Activated naive CD4-positive, alpha-beta T cell treated with anti-CD3 and anti-CD28 coated beads, Interleukin-2, amount 50 U/mL, for 24 hours (primary cell): ENCODE measurements around the gene ADRA1B.

Source experiments
- H3K27ac Mint-ChIP-seq: one replicate; pipeline ENCODE4 v1.8.0; 2021; ENCODE audit warnings: mild to moderate bottlenecking, mixed read lengths
- H3K27me3 Mint-ChIP-seq: one replicate; pipeline ENCODE4 v1.8.0; 2021; ENCODE audit warnings: mixed read lengths
- H3K36me3 Mint-ChIP-seq: one replicate; pipeline ENCODE4 v1.8.0; 2021; ENCODE audit warnings: mixed read lengths
- H3K4me1 Mint-ChIP-seq: one replicate; pipeline ENCODE4 v1.8.0; 2021; ENCODE audit warnings: mixed read lengths
- H3K4me3 Mint-ChIP-seq: one replicate; pipeline ENCODE4 v1.8.0; 2021; ENCODE audit warnings: mild to moderate bottlenecking, mixed read lengths
- H3K9me3 Mint-ChIP-seq: one replicate; pipeline ENCODE4 v1.8.0; 2021; ENCODE audit warnings: mixed read lengths

ADRA1B gene

DNA sequence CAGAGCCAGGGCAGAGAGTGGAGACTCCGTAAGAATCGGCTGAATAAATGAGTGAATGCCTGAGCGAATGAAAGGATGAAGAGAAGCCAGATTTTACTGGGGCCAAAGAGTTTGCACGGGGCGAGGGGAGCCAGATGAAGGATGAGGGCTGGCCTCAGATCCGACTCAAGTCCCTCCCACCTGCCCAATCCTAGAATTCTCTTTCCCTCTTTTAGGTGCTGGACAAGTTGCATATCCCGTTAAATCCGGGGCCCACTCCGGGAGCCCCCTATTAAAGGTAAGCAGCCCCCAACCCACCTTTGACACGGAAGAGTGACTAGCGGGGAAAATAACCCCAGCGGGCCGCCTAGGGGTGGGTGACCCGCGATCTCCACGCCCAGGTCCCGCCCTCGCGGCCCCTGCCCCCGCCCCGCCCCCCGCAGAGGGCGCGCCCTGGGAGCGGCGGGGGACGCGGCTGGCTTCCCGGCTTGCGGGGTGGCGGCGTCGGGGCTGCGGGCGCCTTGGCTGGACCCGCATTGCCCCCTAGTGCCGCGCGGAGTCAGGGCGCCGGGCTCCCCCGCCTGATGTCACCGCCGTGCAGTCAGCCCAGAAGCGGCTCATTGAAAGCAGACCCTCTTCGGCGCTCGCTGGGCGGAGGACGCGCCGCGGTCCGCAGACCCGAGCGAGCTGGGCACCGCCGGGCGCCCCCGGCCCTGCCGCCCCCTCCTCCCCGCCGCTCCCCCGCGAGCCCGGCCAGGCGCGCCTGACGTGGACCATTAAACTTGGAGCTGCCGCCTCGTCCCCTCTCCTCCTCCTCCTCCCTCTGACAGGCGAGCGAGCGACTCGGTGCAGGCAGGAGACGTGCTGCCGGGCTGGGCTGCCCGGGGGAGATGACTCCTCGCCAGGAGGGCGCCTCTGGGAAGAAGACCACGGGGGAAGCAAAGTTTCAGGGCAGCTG lies at the start of gene ADRA1B:
TSS of gene ADRA1B (plus strand) at position 579 of the 937 bp plus-strand sequence. CDS start 424 bp downstream, outside the sequence.
- H3K9me3 Mint-ChIP-seq: no peaks in the 10 kb centered on the region
- H3K36me3 Mint-ChIP-seq: no peaks in the 10 kb centered on the region
- H3K4me3 Mint-ChIP-seq: peak within 1 kb of the TSS; percentile 73
- peaks cover 39% of the 10 kb centered on the region for H3K27me3 Mint-ChIP-seq
- H3K27ac Mint-ChIP-seq: peak within 1 kb of the TSS; percentile 49
- peaks cover 11% of the 10 kb centered on the region for H3K4me1 Mint-ChIP-seq

DNA sequence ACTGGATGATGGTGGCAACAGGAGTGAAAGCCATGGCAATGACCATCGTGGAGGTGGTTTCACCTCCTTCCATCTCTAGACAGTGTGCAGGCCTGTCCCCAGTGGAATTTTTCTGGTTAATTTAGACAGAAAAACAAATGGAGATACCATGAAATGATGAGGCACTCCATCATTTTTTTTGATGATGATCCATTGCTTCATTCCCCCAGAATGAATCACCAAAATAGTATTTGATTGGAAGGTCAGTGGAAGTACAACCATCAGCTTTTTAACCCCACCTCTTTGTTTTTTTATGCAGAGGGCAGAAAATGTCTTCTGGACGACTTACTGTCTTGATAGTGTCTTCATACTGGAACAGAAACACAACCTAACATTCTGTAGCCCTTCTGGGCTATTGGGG lies 42.6 kb upstream of the ADRA1B start:
- Mint-ChIP-seq H3K27me3 (peaks cover 16% of the 10 kb centered on the region), H3K4me1 (no peaks in the 10 kb centered on the region), H3K9me3 (no peaks in the 10 kb centered on the region), H3K27ac (no peak overlapping the region), H3K36me3 (no peaks in the 10 kb centered on the region), H3K4me3 (no peak overlapping the region)

DNA sequence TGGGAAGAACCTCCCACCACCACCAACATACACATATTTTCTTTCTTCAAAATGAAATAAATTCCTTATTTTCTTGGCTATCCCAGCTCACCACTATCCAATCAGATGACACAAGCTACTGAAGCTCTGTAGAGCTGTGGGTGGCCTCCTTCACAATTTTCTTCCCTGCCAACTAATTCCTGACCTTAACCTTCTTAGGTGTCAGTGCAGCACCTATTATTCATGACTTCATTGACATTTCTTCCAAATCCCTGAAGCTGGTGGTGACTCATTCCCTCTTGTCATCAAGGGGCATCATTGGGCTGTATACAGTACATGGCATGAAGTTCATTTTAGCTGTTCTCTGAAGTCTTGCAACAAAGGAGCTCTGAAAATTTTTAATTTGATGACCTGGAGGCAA lies 42.0 kb upstream of the ADRA1B start:
- no peaks in the 10 kb centered on the region for H3K36me3 Mint-ChIP-seq
- no peaks in the 10 kb centered on the region for H3K9me3 Mint-ChIP-seq
- H3K4me1 Mint-ChIP-seq: no peaks in the 10 kb centered on the region
- H3K27me3 Mint-ChIP-seq: peaks cover 20% of the 10 kb centered on the region
- H3K4me3 Mint-ChIP-seq: no peak overlapping the region
- no peak overlapping the region for H3K27ac Mint-ChIP-seq

DNA sequence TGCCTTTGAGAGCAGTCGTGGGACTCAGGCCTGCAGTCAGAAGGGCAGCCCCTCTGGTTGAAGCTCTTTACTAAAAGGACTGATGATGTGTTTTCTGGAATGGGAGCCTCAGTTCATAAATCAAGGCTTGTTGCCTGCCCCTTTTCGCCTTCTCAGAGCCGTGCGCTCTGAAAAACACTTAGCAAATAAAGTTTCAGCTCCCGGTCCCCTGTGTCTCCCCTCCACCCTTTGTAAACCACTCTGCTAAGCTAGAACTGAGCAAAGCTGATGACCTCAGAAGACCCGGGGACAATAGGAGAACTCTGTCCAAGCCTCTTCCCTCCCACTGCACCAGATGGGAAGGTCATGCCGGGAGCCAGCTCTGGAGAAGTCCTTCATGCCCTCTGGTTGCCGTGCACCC lies 39.3 kb upstream of the ADRA1B start:
- Mint-ChIP-seq H3K4me1 (no peaks in the 10 kb centered on the region), H3K27ac (no peak overlapping the region), H3K27me3 (peaks cover 23% of the 10 kb centered on the region), H3K4me3 (no peak overlapping the region), H3K9me3 (no peaks in the 10 kb centered on the region), H3K36me3 (no peaks in the 10 kb centered on the region)

DNA sequence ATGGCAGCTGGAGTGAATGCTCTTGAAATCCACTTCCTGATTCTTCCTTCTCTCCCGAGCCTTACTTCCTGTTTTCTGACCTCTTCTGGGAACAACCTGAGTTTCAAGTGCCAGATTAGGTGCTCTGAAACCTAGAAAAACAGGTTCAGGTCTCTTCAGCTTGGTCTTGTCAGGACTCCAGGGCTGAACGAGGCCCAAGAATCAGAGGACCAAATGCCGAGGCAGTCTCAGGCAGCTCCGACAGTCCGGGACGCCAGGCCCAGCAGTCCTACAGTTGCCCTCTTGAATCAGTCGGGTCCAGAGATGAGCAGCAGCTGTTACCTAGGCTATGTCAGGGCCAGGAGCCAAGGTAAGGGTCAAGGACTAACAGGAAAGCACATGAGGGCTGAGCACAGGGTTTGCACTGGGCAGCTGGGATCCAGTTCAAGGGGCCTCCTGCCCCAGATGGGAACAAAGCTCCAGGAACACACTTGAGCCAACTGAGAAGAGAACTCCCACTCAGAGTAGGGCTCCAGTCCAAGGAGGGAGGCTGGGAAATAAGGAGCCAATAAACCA lies 38.3 kb upstream of the ADRA1B start:
- Mint-ChIP-seq H3K4me1 (no peaks in the 10 kb centered on the region), H3K4me3 (no peak overlapping the region), H3K36me3 (no peaks in the 10 kb centered on the region), H3K27ac (no peak overlapping the region), H3K27me3 (peaks cover 20% of the 10 kb centered on the region), H3K9me3 (no peaks in the 10 kb centered on the region)

DNA sequence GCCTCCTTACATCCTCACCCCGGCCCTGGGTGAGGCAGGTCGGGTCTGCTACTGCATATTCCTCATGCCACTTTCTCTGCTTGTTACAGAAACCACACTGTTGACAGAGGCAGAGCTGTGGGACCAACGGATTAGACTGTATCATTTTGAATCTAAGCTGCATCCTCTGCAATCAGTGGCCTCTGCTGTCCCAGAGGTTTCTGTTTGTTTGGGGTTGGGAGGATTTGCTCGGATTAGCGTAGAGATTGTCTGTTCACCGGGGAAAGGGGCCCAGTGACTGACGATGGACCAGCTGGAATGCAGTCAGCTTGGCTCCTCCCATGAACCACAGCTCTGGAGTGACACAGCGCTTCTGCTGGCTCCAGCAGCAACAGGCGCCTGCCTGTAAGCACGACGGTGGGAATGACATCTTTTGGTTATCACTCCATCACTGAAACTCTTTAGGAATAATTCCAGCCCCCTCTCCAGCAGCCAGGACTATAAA lies 37.3 kb upstream of the ADRA1B start:
- Mint-ChIP-seq H3K27me3 (peaks cover 16% of the 10 kb centered on the region), H3K4me3 (no peak overlapping the region), H3K4me1 (no peaks in the 10 kb centered on the region), H3K27ac (no peak overlapping the region), H3K9me3 (no peaks in the 10 kb centered on the region), H3K36me3 (no peaks in the 10 kb centered on the region)

DNA sequence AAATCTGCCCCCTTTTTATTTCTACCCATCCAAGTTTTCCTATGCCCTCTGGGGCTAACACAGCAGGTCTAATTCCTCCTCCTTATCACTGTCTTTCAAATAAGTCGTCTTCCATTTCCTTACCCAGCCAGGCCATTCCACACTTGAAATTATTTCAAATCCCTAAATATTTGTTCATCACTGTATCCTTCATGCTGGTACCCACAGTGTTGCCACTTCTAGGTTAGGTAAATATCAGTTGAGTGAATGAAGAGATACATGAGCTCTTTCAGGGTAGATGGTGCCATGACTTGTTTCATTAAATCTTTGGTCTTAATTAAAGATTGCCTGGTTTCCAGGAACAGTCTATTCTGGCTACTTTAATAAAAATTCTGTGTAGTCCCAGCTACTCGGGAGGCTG lies 35.6 kb upstream of the ADRA1B start:
- Mint-ChIP-seq H3K4me3 (no peak overlapping the region), H3K9me3 (no peaks in the 10 kb centered on the region), H3K4me1 (no peaks in the 10 kb centered on the region), H3K36me3 (no peaks in the 10 kb centered on the region), H3K27me3 (peaks cover 14% of the 10 kb centered on the region), H3K27ac (no peak overlapping the region)

DNA sequence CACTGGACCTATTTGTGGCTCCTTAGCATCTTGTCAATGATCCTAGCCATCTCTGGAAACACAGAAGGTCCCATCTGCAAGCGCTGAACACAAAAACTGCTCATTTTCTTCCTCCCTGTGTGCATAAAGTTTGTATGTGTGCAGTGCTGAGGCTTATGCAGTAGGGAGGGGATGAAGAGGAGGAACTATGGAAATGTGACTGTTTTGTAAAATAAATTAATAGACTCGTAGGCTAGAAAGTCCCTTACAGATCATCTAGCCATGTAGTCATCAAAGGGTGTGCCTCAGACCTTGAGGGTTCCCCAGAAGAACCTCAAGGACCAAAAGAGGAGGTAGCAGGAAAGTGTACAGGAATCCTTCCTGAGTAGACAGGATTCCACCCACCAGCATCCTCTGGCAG lies 34.3 kb upstream of the ADRA1B start:
- no peaks in the 10 kb centered on the region for H3K4me1 Mint-ChIP-seq
- H3K27ac Mint-ChIP-seq: no peak overlapping the region
- H3K36me3 Mint-ChIP-seq: no peaks in the 10 kb centered on the region
- peaks cover 14% of the 10 kb centered on the region for H3K27me3 Mint-ChIP-seq
- no peak overlapping the region for H3K4me3 Mint-ChIP-seq
- H3K9me3 Mint-ChIP-seq: no peaks in the 10 kb centered on the region

DNA sequence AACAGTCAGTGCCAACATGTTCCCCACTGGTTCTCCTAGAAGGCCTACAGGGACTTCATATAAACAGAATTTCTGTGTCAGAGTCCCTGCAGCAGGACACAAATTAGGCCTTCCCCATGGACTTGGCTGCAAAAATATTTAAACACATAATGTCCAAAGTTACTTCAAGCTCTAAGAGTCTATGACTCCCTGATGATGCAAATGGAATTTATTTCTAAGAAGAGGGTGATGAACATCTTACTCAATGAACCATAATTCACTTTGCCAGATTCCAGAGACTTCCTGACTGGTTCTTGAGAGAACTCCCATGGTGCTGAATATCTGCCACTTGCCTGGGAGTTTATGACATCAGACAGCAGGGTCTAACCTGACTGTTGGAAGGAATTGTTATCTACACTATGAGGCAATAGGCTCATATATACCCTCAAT lies 32.7 kb upstream of the ADRA1B start:
- Mint-ChIP-seq H3K4me1 (no peaks in the 10 kb centered on the region), H3K36me3 (no peaks in the 10 kb centered on the region), H3K9me3 (no peaks in the 10 kb centered on the region), H3K27ac (no peak overlapping the region), H3K4me3 (no peak overlapping the region), H3K27me3 (peaks cover 10% of the 10 kb centered on the region)

DNA sequence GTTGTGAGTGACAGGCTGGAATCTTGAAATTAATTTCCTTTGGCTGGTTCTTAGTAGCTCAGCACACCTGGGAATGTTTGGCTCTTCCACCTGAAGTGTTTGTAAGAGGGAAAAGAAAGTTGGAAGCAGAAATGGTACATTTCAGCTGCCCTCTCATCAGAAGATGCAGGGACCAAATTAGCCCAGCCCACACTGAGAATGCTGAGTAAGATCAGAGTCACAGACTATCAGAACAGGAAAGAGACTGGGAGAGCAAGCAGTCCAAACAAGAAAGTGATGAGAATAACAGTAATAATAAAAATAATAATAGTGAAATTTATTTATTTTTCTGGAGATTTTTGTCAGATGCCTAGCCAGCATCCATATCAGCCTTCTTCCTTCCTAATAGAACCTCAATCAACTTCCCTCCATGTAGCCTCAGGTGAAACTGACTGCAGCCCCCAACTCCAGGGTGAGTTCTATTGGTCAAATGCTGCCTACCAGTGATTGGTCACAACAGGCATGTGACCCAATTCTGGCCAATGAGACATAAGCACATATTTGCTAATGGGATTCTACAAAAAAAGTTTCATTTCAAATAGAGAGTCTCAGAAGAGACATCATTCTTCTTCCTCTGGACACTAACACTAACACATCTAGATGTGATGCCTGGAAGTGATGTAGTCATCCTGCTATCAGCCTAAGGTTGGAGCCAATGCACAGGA lies 31.2 kb upstream of the ADRA1B start:
- Mint-ChIP-seq H3K36me3 (no peaks in the 10 kb centered on the region), H3K27ac (no peak overlapping the region), H3K4me1 (no peaks in the 10 kb centered on the region), H3K27me3 (peaks cover 4% of the 10 kb centered on the region), H3K9me3 (no peaks in the 10 kb centered on the region), H3K4me3 (no peak overlapping the region)

DNA sequence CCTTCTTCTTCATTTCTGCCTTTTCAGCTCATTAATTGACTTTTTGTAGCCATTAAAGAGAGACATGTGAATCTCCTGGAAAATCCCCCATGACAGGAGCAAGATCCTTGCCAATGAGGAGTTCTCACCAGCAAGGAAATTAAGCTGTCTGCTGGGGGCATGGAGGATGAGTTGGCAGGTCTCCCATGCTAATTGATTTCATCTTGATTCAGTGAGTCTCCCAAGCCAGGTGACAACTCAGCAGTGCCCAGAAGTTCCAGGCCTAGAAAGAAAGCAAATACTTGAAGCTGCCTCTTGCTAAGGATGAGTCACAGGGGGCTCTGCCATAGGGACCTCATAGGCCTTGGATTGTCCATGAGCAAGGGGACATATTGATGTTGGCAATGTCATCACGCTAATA lies 30.0 kb upstream of the ADRA1B start:
- H3K9me3 Mint-ChIP-seq: no peaks in the 10 kb centered on the region
- no peak overlapping the region for H3K4me3 Mint-ChIP-seq
- no peaks in the 10 kb centered on the region for H3K36me3 Mint-ChIP-seq
- H3K4me1 Mint-ChIP-seq: no peaks in the 10 kb centered on the region
- peaks cover 2% of the 10 kb centered on the region for H3K27me3 Mint-ChIP-seq
- no peak overlapping the region for H3K27ac Mint-ChIP-seq

DNA sequence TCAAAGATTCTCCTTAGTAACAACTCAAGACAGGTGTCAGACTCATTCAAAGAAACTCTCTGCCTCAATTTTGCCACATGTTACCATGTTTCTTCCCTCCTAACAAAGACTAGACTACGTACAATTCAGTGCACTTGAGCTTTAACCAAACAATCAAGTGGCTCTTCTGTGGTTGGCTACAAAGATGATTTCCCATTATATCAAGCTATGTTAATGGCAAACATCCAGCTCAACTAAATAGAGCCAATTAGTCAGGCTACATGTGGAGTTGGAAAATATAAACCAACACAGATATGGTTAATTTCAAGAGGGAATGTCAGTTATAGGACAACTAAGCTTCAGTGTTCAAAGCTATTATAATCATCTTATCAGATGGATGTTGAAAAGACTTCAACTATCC lies 29.2 kb upstream of the ADRA1B start:
- no peaks in the 10 kb centered on the region for H3K9me3 Mint-ChIP-seq
- no peaks in the 10 kb centered on the region for H3K27me3 Mint-ChIP-seq
- no peak overlapping the region for H3K27ac Mint-ChIP-seq
- H3K4me1 Mint-ChIP-seq: no peaks in the 10 kb centered on the region
- no peak overlapping the region for H3K4me3 Mint-ChIP-seq
- H3K36me3 Mint-ChIP-seq: no peaks in the 10 kb centered on the region

DNA sequence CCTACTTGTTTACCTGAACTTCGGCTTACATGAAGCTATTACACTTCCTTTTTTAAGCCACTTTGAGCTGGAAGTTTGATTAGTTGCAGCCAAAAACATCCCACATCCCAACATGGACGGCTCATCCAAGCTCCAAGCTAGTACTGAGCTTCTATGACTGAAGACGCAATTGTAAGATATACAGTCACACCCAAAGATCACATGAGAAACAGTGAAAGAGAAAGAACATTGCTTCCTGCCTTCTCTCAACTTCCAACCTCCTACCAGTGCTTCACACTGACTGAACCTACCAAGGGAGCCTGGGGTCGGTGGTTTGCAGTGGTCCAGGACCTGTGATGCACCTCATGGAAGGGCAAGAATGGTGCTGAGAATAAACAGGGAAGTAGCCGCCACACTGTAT lies 27.4 kb upstream of the ADRA1B start:
- Mint-ChIP-seq H3K27me3 (no peaks in the 10 kb centered on the region), H3K36me3 (no peaks in the 10 kb centered on the region), H3K9me3 (no peaks in the 10 kb centered on the region), H3K4me3 (no peak overlapping the region), H3K27ac (no peak overlapping the region), H3K4me1 (no peaks in the 10 kb centered on the region)

DNA sequence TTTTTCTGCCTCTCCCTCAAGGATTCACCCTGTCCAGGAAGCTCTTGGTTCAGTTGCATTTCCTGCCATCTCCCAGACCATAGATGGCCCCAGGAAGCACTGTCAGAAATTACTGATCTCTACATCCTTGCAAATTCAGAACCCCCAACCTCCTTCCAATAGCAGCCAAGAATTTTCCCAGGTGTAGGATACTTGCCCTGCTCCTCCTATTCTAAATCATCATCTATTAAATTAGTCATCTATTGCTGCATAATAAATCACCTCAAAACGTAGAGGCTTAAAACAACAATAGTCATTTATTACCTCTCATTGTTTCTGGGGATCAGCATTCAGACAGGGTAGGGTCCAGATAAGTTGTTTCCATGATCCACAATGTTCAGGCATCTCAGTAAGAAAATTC lies 26.1 kb upstream of the ADRA1B start:
- Mint-ChIP-seq H3K4me3 (no peak overlapping the region), H3K36me3 (no peaks in the 10 kb centered on the region), H3K27me3 (no peaks in the 10 kb centered on the region), H3K27ac (no peak overlapping the region), H3K4me1 (no peaks in the 10 kb centered on the region), H3K9me3 (no peaks in the 10 kb centered on the region)

DNA sequence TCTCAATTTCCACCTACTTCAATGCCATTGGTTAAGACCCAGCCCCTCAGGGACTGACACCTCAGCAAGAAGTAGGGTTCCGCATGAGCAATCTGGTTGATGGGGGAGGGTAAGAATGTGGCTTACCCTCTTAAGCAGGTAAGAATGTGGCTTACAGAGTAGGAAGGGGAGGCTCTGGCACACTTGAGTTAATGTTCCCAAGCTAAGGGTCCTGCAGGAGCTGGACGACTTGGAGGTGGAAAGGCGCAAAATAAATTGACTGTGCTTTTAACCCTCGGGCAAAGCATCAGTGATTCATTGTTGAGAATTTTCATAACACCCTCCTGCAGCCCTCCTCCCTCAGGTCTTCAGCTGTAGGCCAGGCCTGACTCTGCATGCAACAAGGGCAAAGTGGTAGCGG lies 24.9 kb upstream of the ADRA1B start:
- Mint-ChIP-seq H3K4me1 (no peaks in the 10 kb centered on the region), H3K9me3 (no peaks in the 10 kb centered on the region), H3K27me3 (peaks cover 2% of the 10 kb centered on the region), H3K27ac (no peak overlapping the region), H3K4me3 (no peak overlapping the region), H3K36me3 (no peaks in the 10 kb centered on the region)
